ENCODE data around the gene HOXB2.

HOXB2 gene

DNA sequence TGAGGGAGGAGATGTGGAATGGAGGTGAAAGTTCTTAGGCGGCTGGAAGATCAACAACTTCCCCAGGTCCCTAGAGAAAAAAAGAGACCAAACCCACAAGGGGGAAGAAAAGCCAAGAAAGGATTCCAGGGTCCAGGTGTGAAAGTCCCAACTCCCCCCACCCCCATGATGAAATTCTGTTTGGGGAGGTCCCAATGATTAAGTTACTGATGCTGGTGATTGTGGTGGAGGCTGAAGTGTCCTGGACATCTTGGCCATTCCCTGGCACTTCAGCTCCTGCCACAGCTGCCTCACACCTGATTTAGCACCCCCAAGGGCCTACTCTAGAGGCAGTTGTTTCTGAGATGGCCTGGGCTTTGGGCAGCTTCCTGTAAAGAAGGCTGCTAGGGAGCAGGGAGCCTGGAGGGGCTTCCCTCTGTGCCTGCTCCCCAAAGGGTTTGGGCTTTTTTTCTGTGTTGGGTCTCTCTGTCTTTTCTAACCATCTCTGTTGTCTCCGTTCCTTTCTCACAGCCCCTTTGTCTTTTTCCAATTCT is 20.2 kb upstream of the HOXB2 start:
- no peak for DNase-seq

- no peak for DNase-seq
Observed at GRCh38 chr17:48564188-48565021, 19.5 kb upstream of the HOXB2 start.

DNA sequence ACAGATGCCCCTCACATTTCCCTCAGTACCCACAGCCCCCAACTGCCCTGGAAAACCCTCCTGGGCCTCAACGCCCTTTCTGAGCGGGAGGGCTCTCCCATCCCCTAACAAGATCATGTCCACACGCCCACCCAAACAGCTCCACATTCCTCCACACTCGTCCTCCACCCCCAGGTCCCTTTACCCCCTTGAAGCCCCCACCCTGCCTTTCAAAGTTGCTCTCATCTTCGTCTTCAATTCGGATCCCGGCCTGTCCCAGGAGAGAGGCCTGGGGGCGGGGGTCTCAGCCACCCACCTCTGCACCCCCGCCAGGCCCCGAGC is 18.9 kb upstream of the HOXB2 start:
- no peak for DNase-seq

DNA sequence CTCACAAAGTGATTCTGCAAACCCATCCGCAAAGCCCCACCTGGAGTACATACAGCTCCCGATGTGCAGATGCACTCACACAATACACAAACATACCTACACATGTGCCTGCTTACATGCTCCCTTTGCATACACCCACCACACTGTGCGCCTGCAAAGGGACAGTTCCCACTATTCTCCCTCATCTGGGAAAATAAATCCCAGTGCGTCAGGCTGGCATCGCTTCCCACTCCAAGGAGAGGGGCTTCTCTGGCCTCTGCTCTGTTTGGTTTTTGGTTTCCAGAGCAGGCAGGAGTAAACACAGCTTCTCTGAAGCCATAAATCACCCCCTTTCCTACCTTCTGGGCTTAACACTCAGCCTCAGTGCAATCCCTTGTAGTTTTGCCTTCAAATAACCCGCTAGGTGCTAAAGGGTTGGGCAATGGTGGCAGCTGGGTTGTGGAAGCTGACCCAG is 18.5 kb upstream of the HOXB2 start:
- no peak for DNase-seq

DNA sequence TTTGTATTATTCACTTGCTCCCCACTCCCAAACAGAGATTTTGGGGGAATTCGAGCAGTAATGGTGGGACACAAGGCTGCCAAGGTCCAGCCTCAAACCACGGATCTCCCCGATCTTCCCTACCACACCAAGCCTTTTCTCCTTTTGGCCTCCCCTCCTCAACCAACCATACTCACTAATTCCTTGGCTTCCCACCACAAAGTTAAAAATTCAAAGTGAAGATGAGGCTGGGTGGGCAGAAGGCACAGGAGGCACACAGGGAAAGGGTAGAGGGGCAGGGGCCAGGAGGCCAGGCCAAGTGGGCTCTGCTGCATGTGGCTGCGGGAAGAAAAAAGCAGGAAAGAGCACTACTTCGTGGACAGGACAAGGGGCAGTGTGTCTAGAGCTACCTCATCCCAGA is 18.0 kb upstream of the HOXB2 start:
- DNase-seq = no peak

- no peak for DNase-seq
Observed at GRCh38 chr17:48561884-48562810, 17.2 kb upstream of the HOXB2 start.

- no peak for DNase-seq
Observed at GRCh38 chr17:48559840-48560817, 15.2 kb upstream of the HOXB2 start.

DNA sequence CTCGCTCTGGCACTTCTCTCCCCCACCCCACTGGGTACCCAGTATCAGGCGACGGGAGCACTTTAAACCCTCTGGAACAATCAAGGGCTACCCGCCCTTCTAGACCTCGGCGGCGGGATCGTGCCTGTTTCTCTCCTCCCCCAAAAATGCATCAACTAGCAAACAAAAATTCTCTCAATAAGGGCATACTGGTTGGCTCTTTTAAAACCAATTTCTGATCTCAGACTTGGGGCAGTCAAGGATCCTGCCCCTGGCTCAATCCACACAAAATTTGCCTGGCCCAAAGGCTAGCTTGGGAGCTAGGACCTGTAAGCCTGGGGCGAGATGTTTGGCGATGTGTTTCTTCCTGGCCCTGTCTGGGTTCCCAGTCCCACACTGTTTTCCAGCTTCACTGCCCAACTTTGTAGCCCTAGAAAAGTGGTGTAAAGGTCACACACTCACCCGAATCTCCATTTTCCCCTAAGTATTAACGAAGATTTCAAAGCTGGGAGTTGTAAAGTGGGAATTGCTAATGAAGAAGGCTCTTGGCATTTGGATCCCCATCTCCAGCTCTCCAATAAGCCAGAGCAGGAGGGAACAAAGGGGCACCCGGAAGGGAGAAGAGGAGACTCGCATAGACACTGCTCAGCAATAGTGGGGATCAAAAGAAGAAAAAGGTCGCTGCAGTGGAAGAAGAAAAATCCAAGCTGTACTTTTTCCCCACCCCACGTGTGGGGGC is 14.4 kb upstream of the HOXB2 start:
- no peak for DNase-seq

DNA sequence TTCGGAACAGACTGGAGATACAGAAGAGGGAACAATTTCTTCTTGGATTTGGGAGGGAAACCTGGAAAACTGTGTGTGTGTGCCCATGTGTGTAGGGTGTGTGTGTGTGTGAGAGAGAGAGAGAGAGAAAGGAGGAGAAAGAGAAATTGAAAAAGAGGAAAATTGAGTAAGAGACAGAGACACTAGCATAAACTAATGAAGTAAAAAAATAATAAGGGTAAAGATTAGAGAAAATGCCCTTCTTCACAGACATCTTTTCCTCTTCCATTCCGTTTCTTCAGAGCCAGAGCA is 13.9 kb upstream of the HOXB2 start:
- no peak for DNase-seq

DNA sequence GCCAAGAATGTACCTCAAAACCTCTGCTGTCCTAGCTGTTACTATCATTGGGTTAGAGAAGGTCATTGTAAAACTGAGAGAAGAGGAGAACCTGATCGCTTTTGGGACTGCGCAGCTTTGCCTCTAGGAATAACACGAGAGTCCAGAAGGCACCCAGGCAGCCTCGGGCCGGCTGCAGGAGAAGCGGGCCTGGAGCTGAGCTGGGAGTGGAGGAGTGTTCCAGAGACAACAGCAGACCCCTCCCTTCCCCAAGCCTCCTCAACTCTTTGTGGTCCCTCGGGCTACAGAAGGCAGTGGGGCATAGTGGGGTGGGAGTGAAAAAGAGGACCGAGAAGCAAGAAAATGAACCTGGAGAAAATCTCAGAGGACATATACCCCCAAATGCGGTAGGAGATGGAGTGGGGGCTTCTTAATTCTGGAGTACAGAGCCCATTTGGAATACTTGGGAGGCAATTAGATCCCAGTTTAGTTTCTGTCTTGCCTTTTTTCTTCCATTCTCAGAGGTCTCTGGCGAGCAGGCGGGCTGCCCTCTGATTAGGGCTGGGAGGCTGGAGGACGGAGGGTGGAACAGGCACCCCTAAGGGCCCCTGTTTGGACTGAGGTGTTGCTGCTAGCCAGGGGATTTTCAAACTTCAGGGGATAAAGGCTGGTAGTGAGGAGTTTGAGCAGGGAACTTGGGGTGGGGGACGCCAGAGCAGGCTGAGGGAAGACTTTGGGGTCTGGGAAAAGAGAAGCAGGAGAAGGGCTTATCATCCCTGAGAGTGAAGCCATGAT is 13.3 kb upstream of the HOXB2 start:
- no peak for DNase-seq

DNA sequence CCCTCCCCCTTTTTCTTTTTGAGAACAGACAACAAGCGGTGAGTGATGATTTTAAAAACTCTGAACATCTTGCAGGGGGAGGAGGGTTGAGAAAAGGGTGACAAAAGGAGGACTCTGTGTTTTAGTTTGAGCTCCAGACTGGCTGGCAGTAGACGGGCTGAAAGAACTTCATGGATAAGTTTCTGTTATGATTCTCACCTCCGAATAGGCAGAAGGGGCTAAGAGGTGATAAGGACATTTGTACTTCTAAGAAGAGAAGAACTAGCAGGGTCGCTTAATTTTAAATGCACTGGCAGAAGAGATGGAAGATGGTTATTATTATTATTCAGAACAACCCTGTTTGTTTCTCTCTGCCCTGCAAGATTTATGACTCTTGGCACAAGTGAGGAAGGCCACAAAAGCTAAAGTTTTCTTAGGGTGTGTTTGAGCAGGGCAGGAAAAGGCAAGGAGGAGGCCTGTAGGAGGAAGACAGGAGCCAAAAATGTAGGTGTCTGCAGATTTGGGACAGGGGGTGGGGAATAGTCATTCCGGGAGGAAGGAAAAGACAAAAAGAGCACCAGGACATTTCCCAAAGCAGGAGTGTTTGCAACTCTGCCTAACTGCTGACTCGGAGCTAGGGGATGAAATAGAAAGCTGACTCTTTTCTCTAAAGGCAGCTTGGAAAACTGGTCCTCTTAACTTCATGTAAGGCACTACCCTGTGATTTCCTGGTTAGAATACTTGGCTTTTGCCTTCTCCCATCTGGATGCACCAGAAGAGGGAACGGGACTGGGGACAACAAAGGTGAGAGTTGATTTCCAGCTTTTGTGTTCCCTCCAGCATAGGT is 11.9 kb upstream of the HOXB2 start:
- DNase-seq = no peak

DNA sequence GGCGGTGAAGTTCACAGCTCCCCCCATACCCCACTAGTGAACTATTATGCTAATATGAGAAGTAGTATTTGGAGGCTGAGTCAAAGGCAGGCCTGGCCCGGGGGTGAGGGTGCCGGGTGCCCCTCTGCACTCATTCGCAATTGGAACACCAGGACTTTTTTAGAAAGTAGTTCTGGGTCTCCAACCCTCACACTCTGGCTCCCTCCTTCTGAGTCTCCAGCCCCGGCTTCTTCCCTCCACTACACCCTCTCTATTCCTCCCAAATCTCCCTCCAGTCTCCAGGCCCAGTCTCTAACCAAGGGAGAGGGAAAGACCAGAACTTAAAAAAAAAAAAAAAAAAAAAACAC is 11.3 kb upstream of the HOXB2 start:
- DNase-seq = no peak

DNA sequence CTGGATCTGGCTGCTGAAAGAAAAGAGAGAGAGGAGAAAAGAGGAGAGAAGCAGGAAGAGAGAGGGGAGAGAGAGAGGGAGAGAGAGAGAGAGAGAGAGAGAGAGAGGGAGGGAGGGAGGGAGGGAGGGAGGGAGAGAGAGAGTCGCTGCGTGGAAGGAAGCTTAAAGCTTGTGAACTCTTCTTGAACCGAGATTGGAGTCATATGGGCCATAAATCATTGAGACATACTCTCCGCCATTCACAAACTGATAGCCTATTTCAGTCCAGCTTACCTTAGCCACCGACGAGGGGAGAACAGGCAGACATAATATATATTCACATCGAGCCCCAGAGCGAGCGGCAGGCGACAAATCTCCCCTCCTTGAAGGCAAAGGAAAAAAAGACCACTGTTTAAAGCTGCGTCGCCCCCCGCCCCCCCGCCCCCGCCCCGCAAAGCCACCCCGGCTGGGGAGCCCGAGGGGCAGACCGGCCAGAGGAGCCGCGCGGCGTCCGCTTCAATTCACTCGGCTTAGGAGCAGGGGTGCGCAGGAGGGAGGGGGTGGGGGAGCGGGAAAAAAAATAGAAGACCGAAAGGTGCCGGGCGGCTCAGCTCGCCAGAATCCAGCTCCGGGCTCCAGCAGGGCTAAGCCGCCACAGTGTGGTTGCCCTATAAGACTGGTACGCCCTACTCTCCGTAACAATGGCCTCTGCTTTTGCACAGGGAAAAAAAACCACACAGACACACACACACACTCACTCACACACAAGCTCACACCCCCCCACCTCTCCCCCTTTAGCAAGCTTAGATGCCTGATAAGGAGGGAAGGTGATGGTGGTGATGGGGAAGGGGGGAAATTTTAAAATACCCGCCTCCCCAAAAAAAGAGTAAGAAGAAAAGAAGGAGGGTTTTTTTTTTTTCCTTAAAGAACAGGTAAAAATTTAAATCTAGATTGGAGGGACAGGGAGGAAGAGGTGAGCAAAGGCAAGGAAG is 10.6 kb upstream of the HOXB2 start:
- DNase-seq = no peak

GRCh38 chr17:48554412-48555257 is 9.7 kb upstream of the HOXB2 start:
- DNase-seq = no peak

- no peak for DNase-seq
Observed at GRCh38 chr17:48553826-48554225, 8.9 kb upstream of the HOXB2 start.

- DNase-seq = no peak
Observed at GRCh38 chr17:48553190-48553547, 8.3 kb upstream of the HOXB2 start.

GRCh38 chr17:48552466-48553189 is 7.7 kb upstream of the HOXB2 start:
- DNase-seq = no peak
